Colonic mucosa (tissue), 4 donors: ENCODE results near the gene MTTP. TPM values are rescaled to one million over a fixed set of nuclear protein-coding genes. Genes with fewer than 3 reads are reported as not detected.

Experiments
- DNase-seq: peaks from one replicate; pipeline ENCODE4 v3.0.0-alpha.2; 2020
- H3K27ac ChIP-seq: fragments of 200-600 bp; one replicate; pipeline ENCODE4 v1.8.0; 2021
- H3K27me3 ChIP-seq: fragments of 200-600 bp; one replicate; pipeline ENCODE4 v1.8.0; 2021
- H3K36me3 ChIP-seq: fragments of 200-600 bp; one replicate; pipeline ENCODE4 v1.8.0; 2021
- H3K4me1 ChIP-seq: fragments of 200-600 bp; one replicate; pipeline ENCODE4 v1.8.0; 2021; ENCODE audit warnings: mild to moderate bottlenecking
- H3K4me3 ChIP-seq: fragments of 200-600 bp; one replicate; pipeline ENCODE4 v1.8.0; 2021
- H3K9ac ChIP-seq, 2 donors: one replicate each; pipeline ENCODE4 v1.7.0; 2013; ENCODE audit warnings: control low read depth in 2 of 2, low read depth in 2 of 2, low read length in 2 of 2
- H3K9me3 ChIP-seq: fragments of 200-600 bp; one replicate; pipeline ENCODE4 v1.8.0; 2021
- intact Hi-C: fragments of 100-400 bp; cut with DNase I; formaldehyde crosslinking; loops from one replicate; pipeline ENCODE4 v1.14.1; 2022
- total RNA-seq, 2 donors: library from RNA; stranded (reverse); fragmentation: NEBNext Ultra II Directional in 1 of 2; extraction: Animal tissue kit (Norgen Biotek cat#: 25700) in 1 of 2; gene quantifications; one replicate each; pipeline ENCODE4 v1.2.1, GENCODE V29; 2021
- TF ChIP-seq, protein P1 (sequence below): fragments of 200-600 bp; IDR thresholded peaks from one replicate; pipeline ENCODE4 v1.8.0; 2022; ENCODE audit warnings: antibody characterized with exemption, mild to moderate bottlenecking
- donor health status: healthy.
- donor health status: DM: no; HTN: no; CAD: no.
- donor health status: DM: no; HTN: no; CAD: no.

Gene MTTP
- total RNA-seq, 2 donors from 2014 or later: 0.69 to 1.3 TPM

DNA sequence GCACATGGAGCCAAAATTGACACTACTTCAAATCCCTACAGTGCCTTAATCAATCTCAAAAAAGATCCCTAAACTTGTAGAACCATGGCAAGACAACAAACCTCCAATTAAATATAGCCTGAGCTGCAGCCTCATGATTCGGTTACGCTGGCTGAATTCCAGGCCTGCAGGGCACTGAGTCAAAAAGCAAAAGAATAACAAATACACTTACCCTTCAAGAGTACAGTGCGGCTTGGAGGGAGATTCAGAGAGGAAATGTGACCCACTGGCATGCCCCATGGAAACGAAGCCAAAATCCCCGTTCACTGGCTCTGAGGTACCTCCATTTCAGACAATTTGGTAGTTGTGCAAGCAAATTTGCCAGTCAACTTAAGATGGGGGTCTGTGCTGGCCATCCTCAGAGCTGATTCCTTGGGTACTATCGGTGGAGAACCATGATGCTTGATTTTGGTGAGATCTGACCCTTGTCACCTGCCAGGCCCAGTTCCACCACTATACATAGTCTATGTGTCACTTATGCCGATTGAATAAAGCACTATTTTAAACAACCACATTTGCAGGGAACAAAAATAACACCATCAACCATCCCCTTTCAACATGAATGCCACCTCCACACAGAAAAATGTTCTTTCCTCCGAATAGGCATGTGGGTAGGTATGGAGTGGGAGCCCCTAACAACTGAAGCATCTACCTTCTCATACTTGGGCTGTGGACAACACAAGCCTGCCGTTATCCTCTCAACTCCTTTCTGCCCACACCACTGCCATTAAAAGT is 80.9 kb downstream of the MTTP start:
- no peak for DNase-seq
- no peaks in the 10 kb centered on the region for H3K4me1 ChIP-seq
- TF ChIP-seq, protein P1, sequence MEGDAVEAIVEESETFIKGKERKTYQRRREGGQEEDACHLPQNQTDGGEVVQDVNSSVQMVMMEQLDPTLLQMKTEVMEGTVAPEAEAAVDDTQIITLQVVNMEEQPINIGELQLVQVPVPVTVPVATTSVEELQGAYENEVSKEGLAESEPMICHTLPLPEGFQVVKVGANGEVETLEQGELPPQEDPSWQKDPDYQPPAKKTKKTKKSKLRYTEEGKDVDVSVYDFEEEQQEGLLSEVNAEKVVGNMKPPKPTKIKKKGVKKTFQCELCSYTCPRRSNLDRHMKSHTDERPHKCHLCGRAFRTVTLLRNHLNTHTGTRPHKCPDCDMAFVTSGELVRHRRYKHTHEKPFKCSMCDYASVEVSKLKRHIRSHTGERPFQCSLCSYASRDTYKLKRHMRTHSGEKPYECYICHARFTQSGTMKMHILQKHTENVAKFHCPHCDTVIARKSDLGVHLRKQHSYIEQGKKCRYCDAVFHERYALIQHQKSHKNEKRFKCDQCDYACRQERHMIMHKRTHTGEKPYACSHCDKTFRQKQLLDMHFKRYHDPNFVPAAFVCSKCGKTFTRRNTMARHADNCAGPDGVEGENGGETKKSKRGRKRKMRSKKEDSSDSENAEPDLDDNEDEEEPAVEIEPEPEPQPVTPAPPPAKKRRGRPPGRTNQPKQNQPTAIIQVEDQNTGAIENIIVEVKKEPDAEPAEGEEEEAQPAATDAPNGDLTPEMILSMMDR: no peak
- H3K27ac ChIP-seq: no peak overlapping the region
- no peak overlapping the region for H3K9ac ChIP-seq
- no peaks in the 10 kb centered on the region for H3K9me3 ChIP-seq
- H3K4me3 ChIP-seq: no peak overlapping the region
- H3K27me3 ChIP-seq: no peaks in the 10 kb centered on the region
- intact Hi-C loops: no loop called here
- H3K36me3 ChIP-seq: no peaks in the 10 kb centered on the region

DNA sequence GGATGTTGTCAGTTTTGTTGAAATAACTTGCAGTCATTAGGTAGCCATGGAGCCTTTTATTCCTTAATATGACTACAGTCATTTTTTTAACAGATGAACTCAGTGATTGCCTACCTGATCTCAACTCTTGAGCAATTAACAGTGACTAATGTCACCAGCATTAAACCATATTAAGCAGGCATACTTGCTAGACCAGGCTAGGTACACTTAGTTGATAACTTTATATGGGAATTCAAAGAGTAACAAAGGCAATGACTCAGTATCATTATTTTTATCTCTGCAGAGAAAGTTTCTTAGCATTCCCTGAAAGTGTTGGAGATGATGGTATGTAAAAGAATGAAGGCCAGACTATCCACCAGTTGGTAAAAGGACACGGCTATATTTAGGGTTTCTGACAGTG is 83.2 kb downstream of the MTTP start, which contains the start of gene C4orf54:
TSS of gene C4orf54 (minus strand) at position 31 of the 400 bp plus-strand sequence. CDS start 3,180 bp downstream, outside the sequence.
- TF ChIP-seq, protein P1: no peak
- H3K36me3 ChIP-seq: no peaks in the 10 kb centered on the region
- H3K9me3 ChIP-seq: no peaks in the 10 kb centered on the region
- no peak within 1 kb of the TSS for H3K9ac ChIP-seq
- H3K4me3 ChIP-seq: no peak within 1 kb of the TSS
- H3K27me3 ChIP-seq: no peaks in the 10 kb centered on the region
- no peaks in the 10 kb centered on the region for H3K4me1 ChIP-seq
- no peak for DNase-seq
- H3K27ac ChIP-seq: no peak within 1 kb of the TSS
- intact Hi-C loops: no loop called here

DNA sequence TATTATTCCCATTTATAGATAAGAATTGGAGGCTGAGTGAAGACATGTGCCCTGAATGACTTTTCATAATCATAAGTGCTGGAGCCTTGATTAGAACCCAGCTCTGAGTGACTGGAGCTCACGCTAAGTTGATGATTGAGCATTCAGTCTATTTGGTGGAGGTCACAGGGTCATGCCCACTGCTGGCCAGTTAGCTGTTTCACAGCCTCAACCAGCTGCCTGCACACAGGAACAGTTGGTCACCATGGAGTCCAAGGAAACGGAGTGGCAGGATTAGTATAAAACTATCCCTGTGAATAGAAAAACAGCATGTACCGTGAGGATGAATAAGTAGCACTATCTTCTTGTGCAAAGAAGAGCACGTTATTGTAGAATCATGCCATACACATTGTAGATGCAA is 84.0 kb downstream of the MTTP start:
- H3K4me3 ChIP-seq: no peak overlapping the region
- no peaks in the 10 kb centered on the region for H3K4me1 ChIP-seq
- H3K27ac ChIP-seq: no peak overlapping the region
- DNase-seq: no peak
- no peaks in the 10 kb centered on the region for H3K27me3 ChIP-seq
- intact Hi-C loops: no loop called here
- H3K9ac ChIP-seq: no peak overlapping the region
- TF ChIP-seq, protein P1: no peak
- no peaks in the 10 kb centered on the region for H3K9me3 ChIP-seq
- no peaks in the 10 kb centered on the region for H3K36me3 ChIP-seq

DNA sequence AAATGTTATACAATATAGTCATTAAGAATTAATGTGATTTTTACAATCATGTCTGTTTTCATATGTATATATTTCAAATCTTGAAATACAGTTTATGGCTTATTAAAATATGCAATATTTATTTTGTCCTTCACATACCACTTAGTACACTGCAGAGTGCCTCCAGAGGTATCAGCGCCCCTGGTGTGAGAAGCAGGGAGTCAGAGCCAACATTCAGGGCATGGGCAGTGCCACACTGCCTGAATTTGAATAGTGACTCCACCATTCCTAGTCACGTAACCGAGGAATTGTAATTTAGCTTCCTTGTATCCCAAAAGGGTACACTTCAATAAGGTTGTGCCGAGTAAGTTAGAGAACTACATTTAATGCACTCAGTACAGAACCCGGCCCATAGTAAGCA is 87.3 kb downstream of the MTTP start:
- no peaks in the 10 kb centered on the region for H3K27me3 ChIP-seq
- no peak overlapping the region for H3K27ac ChIP-seq
- H3K4me3 ChIP-seq: no peak overlapping the region
- H3K9ac ChIP-seq: no peak overlapping the region
- TF ChIP-seq, protein P1: no peak
- DNase-seq: no peak
- intact Hi-C loops: no loop called here
- no peaks in the 10 kb centered on the region for H3K36me3 ChIP-seq
- H3K4me1 ChIP-seq: no peaks in the 10 kb centered on the region
- H3K9me3 ChIP-seq: no peaks in the 10 kb centered on the region

DNA sequence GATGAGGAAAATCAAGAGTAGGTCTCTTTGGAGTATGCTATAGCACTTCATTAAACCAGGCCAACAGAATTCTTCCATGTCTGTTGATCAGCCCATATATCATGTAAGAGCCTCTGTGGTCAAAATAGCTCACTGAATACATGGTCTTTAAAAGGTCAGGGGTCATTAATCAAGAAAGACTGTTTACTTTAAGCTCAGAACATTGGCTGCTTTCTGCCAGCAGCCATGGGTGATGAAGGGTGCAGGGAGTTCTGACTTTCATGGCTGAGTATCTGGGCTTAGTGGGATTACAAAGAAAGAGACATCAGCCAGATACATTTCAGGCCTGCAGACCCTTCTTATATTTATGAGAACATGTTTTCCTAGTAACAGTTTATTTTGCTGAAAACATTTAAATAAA is 90.1 kb downstream of the MTTP start:
- no peak overlapping the region for H3K27ac ChIP-seq
- TF ChIP-seq, protein P1: no peak

More for the DNA sequence above, 90.1 kb downstream of the MTTP start:
- no peak for DNase-seq
- no peaks in the 10 kb centered on the region for H3K4me1 ChIP-seq
- no peak overlapping the region for H3K9ac ChIP-seq
- H3K4me3 ChIP-seq: no peak overlapping the region
- H3K9me3 ChIP-seq: no peaks in the 10 kb centered on the region
- no peaks in the 10 kb centered on the region for H3K36me3 ChIP-seq
- intact Hi-C loops: no loop called here
- H3K27me3 ChIP-seq: no peaks in the 10 kb centered on the region
